CD4-positive, alpha-beta T cell treated with Interleukin-17A for 4 hours (primary cell): ENCODE measurements around the gene CDK10.

ENCODE experiments used
- DNase-seq: peaks from one replicate; pipeline ENCODE4 v3.0.0-alpha.2; 2020; ENCODE audit warnings: mixed read lengths

Gene CDK10

DNA sequence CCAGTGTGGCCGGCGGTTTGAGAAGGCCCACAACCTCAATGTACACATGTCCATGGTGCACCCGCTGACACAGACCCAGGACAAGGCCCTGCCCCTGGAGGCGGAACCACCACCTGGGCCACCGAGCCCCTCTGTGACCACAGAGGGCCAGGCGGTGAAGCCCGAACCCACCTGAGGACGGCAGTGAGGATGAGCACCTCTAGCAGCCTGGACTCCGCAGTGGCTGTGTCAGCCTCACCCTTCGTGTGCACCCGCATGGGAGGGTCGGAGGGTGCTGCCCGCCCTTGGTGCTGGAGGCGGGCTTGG lies 51.5 kb downstream of the CDK10 start:
- no peak for DNase-seq

- no peak for DNase-seq
These were observed 52.2 kb downstream of the CDK10 start for GRCh38 chr16:89738538-89739317.

DNA sequence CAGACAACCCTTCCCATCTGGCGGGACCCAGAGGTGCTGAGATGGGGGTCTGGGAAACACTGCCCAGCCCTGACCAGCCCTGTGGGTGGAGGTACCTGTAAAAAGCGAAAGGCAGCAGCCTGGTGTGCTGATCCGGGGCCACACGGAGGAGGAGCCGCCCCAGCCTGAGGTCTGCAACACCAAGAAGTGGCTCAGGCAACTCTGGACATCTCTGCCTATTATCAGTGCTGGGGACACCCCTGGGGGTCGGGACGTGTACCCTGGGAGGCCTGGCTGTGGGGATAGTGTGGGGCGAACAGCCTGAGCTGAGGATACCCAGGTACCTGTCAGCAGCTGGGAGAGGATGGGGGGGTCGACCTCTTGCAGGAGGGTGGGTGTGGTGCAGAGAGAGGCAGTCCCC lies 52.9 kb downstream of the CDK10 start:
- no peak for DNase-seq

DNA sequence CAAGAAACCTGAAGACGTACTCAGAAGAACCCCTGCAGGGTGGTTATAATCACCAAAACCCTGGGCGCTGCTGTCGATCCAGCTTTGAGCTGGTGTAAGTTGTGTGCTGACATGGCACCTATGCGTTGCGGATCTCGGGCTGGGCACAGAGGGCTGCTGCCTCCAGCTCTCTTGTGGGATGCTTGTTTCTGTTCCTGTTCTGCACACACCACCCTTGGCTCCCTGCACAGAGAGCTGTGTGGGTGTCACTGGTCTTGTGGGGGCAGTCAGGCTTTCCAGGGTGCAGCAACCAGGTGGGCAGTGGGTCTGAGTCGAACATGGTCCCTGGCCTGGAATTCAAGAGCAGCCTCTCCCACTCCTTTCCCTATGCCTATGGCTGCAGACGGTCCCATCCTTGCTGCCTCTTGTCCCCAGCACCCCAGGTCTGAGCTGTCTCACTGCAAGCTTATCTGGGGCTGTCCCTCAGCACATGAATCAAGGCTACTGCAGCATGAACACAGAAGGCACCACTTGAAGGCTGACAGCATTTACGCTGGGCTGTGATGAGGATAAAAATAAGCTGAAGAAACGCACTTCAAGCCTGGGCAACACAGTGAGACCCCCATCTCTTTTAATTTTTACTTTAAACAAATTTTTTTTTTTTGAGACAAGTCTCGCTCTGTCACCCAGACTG lies 55.0 kb downstream of the CDK10 start:
- no peak for DNase-seq

GRCh38 chr16:89742948-89743347 lies 56.5 kb downstream of the CDK10 start:
- no peak for DNase-seq

GRCh38 chr16:89744813-89745212 lies 58.3 kb downstream of the CDK10 start:
- DNase-seq, result no peak
